HCT116 (cell line): ENCODE results near the gene ACBD4. TPM values are rescaled to one million over a fixed set of nuclear protein-coding genes. Genes with fewer than 3 reads are reported as not detected.
A peak's percentile ranks its signal among the peaks of the same experiment; 100 is the strongest.

ENCODE experiments used
- ATAC-seq: fragments of 200-7000 bp; cut with Tn5 transposase; 2 replicates; pipeline ENCODE4 v1.9.1; 2020; ENCODE audit warnings: mild to moderate bottlenecking, moderate library complexity
- BruUV-seq: library from RNA; stranded (reverse); fragments of 400-500 nt; replicated peaks from 2 replicates; lab custom pipeline; 2021; lab: Mats Ljungman, UMichigan
- CTCF ChIA-PET: fragments of 300-600 bp; sonication (Branson Sonifier 250); formaldehyde crosslinking; loops from one replicate; lab custom pipeline; 2021; ENCODE audit warnings: antibody characterized with exemption; lab: Charles Lee
- POLR2A ChIA-PET: fragments of 300-600, 350-600 bp; sonication (Branson Sonifier 250); formaldehyde crosslinking; loops from one replicate; lab custom pipeline; 2021; ENCODE audit warnings: antibody characterized with exemption; lab: Charles Lee
- RAD21 ChIA-PET, 2 experiments: fragments of 300-600 bp; sonication (Branson Sonifier 250); formaldehyde crosslinking; loops; one replicate each; lab custom pipeline; 2023; ENCODE audit warnings: low total read pairs in 2 of 2; ENCODE audit not compliant: uncharacterized antibody in 2 of 2, unreplicated experiment in 2 of 2, low non-redundant PET in 1 of 2; lab: Charles Lee
- DNase-seq: peaks from one replicate; pipeline ENCODE4 v3.0.0-alpha.2; 2010; ENCODE audit warnings: low read depth, low spot score
- H2AFZ ChIP-seq: fragments of 200-600 bp; shearing (Covaris generic), sonication (generic); 2 replicates; pipeline ENCODE4 v1.6.1; 2017; ENCODE audit warnings: low read depth, mixed run types, mixed read lengths, antibody characterized with exemption, low read length; ENCODE audit not compliant: poor library complexity, severe bottlenecking
- H3K27ac ChIP-seq: 2 replicates; pipeline ENCODE4 v1.5.1; 2012; ENCODE audit warnings: low read depth, low read length
- H3K27me3 ChIP-seq: fragments of 200-600 bp; sonication (generic); 2 replicates; pipeline ENCODE4 v1.6.1; 2016; ENCODE audit warnings: mixed run types, low read length, mixed read lengths; ENCODE audit not compliant: insufficient read depth
- H3K36me3 ChIP-seq, 2 experiments: fragments of 200-500 bp in 1 of 2; fragments of 200-600 bp in 1 of 2; sonication (Bioruptor generic) in 1 of 2; sonication (generic) in 1 of 2; 2 replicates each; pipeline versions ENCODE4 v1.5.1 to v1.6.1; 2014 to 2016; ENCODE audit warnings: low read length in 2 of 2, inconsistent platforms in 1 of 2, mixed read lengths in 1 of 2, mixed run types in 1 of 2; ENCODE audit not compliant: insufficient read depth in 2 of 2, control insufficient read depth in 1 of 2
- H3K4me1 ChIP-seq, 2 experiments: fragments of 200-600 bp in 1 of 2; sonication (generic) in 1 of 2; 2 replicates each; pipeline versions ENCODE4 v1.5.1 to v1.6.1; 2012 to 2017; ENCODE audit warnings: low read length in 2 of 2, inconsistent platforms in 1 of 2, mild to moderate bottlenecking in 1 of 2, mixed read lengths in 1 of 2, mixed run types in 1 of 2, moderate library complexity in 1 of 2; ENCODE audit not compliant: insufficient read depth in 2 of 2, control insufficient read depth in 1 of 2
- H3K4me2 ChIP-seq: fragments of 200-600 bp; sonication (generic); 2 replicates; pipeline ENCODE4 v1.6.1; 2017; ENCODE audit warnings: mixed run types, low read length, mixed read lengths
- H3K4me3 ChIP-seq, 2 experiments: fragments of 200-600 bp in 1 of 2; sonication (generic) in 1 of 2; replicated peaks in 1 of 2; 2 replicates each; pipeline ENCODE4 v1.5.1; 2011 to 2016; ENCODE audit warnings: low read length in 2 of 2, control low read depth in 1 of 2, low read depth in 1 of 2, mild to moderate bottlenecking in 1 of 2, mixed read lengths in 1 of 2, mixed run types in 1 of 2
- H3K79me2 ChIP-seq: fragments of 200-600 bp; sonication (generic); 2 replicates; pipeline ENCODE4 v1.6.1; 2017; ENCODE audit warnings: mild to moderate bottlenecking, mixed run types, low read length, moderate library complexity, mixed read lengths; ENCODE audit not compliant: insufficient read depth
- H3K9ac ChIP-seq: fragments of 200-600 bp; sonication (generic); 2 replicates; pipeline ENCODE4 v1.6.1; 2016; ENCODE audit warnings: low read length, mixed read lengths
- H3K9me2 ChIP-seq: fragments of 200-600 bp; sonication (generic), shearing (Covaris generic); 2 replicates; pipeline ENCODE4 v1.6.1; 2017; ENCODE audit warnings: mixed run types, mild to moderate bottlenecking, moderate library complexity; ENCODE audit not compliant: insufficient read depth
- H3K9me3 ChIP-seq, 2 experiments: fragments of 200-500 bp in 1 of 2; fragments of 200-600 bp in 1 of 2; sonication (Bioruptor generic) in 1 of 2; sonication (generic) in 1 of 2; 2 replicates each; pipeline ENCODE4 v1.6.1; 2014 to 2017; ENCODE audit warnings: low read length in 2 of 2, mixed read lengths in 2 of 2, inconsistent platforms in 1 of 2, low read depth in 1 of 2, mild to moderate bottlenecking in 1 of 2, mixed run types in 1 of 2, moderate library complexity in 1 of 2; ENCODE audit not compliant: control insufficient read depth in 1 of 2, insufficient read depth in 1 of 2
- H4K20me1 ChIP-seq: fragments of 200-600 bp; sonication (generic), shearing (Covaris generic); 2 replicates; pipeline ENCODE4 v1.6.1; 2017; ENCODE audit warnings: mixed run types, mild to moderate bottlenecking, moderate library complexity; ENCODE audit not compliant: insufficient read depth
- CEBPB ChIP-seq: IDR thresholded peaks from 2 replicates; pipeline ENCODE4 v1.6.1; 2012; ENCODE audit warnings: low read depth
- EZH2 ChIP-seq: fragments of 200-600 bp; sonication (generic); IDR thresholded peaks from 2 replicates; pipeline ENCODE4 v1.6.1; 2017; ENCODE audit warnings: antibody characterized with exemption, mixed run types
- FOSL1 ChIP-seq: IDR thresholded peaks from 2 replicates; pipeline ENCODE4 v1.6.1; 2012; ENCODE audit warnings: low read depth
- JUND ChIP-seq: IDR thresholded peaks from 2 replicates; pipeline ENCODE4 v1.6.1; 2012
- POLR2A ChIP-seq: IDR thresholded peaks from 2 replicates; pipeline ENCODE4 v1.7.0; 2011; ENCODE audit warnings: borderline replicate concordance; ENCODE audit not compliant: insufficient read depth, insufficient read length; ENCODE audit errors: extremely low read depth
- RAD21 ChIP-seq: IDR thresholded peaks from 2 replicates; pipeline ENCODE4 v1.6.1; 2012; ENCODE audit warnings: low read depth, mild to moderate bottlenecking
- SIN3A ChIP-seq: IDR thresholded peaks from 2 replicates; pipeline ENCODE4 v1.6.1; 2012; ENCODE audit warnings: low read depth
- SP1 ChIP-seq: IDR thresholded peaks from 2 replicates; pipeline ENCODE4 v1.6.1; 2012; ENCODE audit warnings: low read depth
- SRF ChIP-seq: IDR thresholded peaks from 2 replicates; pipeline ENCODE4 v1.6.1; 2012; ENCODE audit warnings: low read depth
- TCF7L2 ChIP-seq: IDR thresholded peaks from 2 replicates; pipeline ENCODE4 v1.7.0; 2011; ENCODE audit warnings: borderline replicate concordance, inconsistent platforms; ENCODE audit not compliant: insufficient read depth, insufficient read length; ENCODE audit errors: extremely low read depth
- YY1 ChIP-seq: IDR thresholded peaks from 2 replicates; pipeline ENCODE4 v1.6.1; 2011; ENCODE audit warnings: low read length, low read depth, moderate library complexity, mild to moderate bottlenecking; ENCODE audit not compliant: insufficient replicate concordance; ENCODE audit errors: extremely low read depth
- ZFX ChIP-seq: fragments of 450-650 bp; IDR thresholded peaks from 2 replicates; pipeline ENCODE4 v1.6.1; 2017
- intact Hi-C: fragments of 100-400 bp; cut with micrococcal nuclease; formaldehyde crosslinking; loops from 2 replicates; pipeline ENCODE4 v1.10.0; 2022
- total RNA-seq: library from RNA; stranded (reverse); gene quantifications from one replicate; pipeline ENCODE4 v1.2.1, GENCODE V29; 2021; ENCODE audit not compliant: unreplicated experiment
- TF ChIP-seq, protein P1 (sequence below), 3 experiments: fragments of 200-600 bp in 1 of 3; sonication (generic) in 1 of 3; IDR thresholded peaks in 2 of 3; conservative IDR thresholded peaks in 1 of 3; 2 replicates each; pipeline ENCODE4 v1.5.1; 2012 to 2017; ENCODE audit warnings: low read depth in 2 of 3, low read length in 2 of 3, antibody characterized with exemption in 1 of 3, borderline replicate concordance in 1 of 3, control low read depth in 1 of 3, mild to moderate bottlenecking in 1 of 3, mixed read lengths in 1 of 3, mixed run types in 1 of 3, moderate library complexity in 1 of 3; ENCODE audit not compliant: insufficient read depth in 1 of 3
- TF ChIP-seq, protein P2 (sequence below): IDR thresholded peaks from 2 replicates; pipeline ENCODE4 v1.6.1; 2012

ACBD4 gene
- total RNA-seq, 1 experiment from 2014 or later, result 13.6 TPM

DNA sequence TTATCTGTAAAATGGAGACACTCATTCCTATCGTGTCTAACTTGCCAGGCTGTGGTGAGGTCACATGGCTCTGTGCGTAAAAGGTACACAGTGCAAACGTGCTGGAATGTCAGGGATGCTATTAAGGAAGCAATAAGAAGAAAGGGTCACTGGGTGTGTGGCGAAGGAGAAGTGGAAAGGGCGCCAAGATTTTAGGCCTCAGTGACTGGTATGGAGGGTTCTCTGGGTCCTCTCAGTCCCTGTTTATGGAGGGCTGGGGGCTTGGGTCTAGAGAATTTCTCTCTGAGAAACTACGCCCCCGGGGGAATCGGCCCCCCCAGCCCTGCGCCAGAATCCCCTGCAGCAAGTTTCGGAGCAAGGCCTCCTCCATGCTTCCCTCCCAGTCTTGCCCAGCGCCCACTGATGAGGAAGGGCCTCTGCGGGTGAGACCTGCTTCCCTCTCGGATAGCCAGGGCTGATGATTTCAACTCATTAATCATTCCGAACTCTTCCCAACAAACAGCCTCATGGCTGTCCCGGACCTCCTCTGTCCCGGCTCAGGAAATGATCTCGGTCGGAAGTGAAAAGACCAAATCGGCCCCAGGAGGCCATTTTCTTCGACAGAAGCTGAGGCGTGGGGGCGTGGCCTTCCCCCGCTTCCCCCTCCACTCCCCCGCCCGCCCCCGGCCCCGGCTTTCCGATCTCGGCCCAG is 11.5 kb downstream of the ACBD4 start:
- DNase-seq, result no peak
- TSS peak; percentile 78 for BruUV-seq

DNA sequence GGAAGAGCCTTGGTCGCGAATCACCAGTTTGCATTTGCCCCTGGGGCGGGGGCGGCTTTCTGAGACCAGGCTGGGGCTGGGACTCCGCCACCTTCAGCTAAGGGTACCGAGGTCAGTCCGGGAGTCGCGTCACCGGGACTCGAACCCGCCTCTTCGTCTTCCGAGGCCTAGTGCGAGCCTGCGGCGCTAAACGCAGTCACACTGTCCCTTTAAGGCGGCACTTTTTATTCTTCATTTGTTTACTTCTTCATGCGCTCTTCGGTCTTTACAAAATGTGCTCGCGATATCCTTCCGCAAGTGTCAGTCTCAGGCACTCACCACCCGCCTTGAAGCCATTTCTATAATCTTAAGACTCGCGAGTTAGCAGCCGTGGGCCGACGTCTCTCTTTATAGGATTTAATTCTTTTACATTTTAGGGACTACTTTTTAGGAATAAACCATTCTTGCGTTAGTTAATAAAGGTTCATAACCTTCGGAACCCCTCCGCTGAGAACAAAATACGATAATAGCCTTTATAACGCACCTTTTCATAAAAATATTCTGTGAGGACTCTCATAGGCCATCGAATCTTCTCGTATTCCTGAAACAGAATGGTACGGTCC is 12.2 kb downstream of the ACBD4 start:
- peak overlapping the region; percentile 87 for H3K27ac ChIP-seq
- H4K20me1 ChIP-seq, result peaks cover 14% of the 10 kb centered on the region; the same call in 1 of the 2 replicates
- ChIA-PET RAD21 (interaction anchor here in 1 of 2 experiments (0.7 kb wide), 1 partner anchor 25 kb away, joined by 3 read pairs; no protein-coding TSS in a partner anchor), POLR2A (interaction anchor here (0.6 to 7.3 kb wide), 33 partner anchors 8 to 634 kb away, joined by 3 to 258 read pairs (median 4); partner anchors contain the start of genes ACBD4, HEXIM2, NMT1 and PLCD3), CTCF (interaction anchor here (2.9 to 10.2 kb wide), 3 partner anchors 11 to 48 kb away, joined by 25 to 131 read pairs (median 129); partner anchors contain the start of genes ACBD4 and HEXIM2)
- no peaks in the 10 kb centered on the region for H3K9me3 ChIP-seq
- BruUV-seq, result no TSS peak
- H3K9me2 ChIP-seq, result no peaks in the 10 kb centered on the region
- H3K36me3 ChIP-seq, result peaks cover 0 to 3% of the 10 kb centered on the region in 2 experiments; a peak in 1 of 4 replicates
- peak overlapping the region; percentile 98 for H3K9ac ChIP-seq
- H3K27me3 ChIP-seq, result no peaks in the 10 kb centered on the region
- H3K4me2 ChIP-seq, result peak overlapping the region; percentile 87
- peak overlapping the region; percentile 11 for H2AFZ ChIP-seq
- ATAC-seq (peak; percentile 53), DNase-seq (peak; percentile 95)
- intact Hi-C loops, result loop anchor here (1.0 to 5.0 kb wide), 3 partner anchors 25 to 280 kb away; no protein-coding TSS in a partner anchor
- peak overlapping the region; percentile 68 to 95 for H3K4me3 ChIP-seq
- peaks cover 21 to 37% of the 10 kb centered on the region in 2 experiments for H3K4me1 ChIP-seq
- peaks cover 34% of the 10 kb centered on the region for H3K79me2 ChIP-seq
- TF ChIP-seq, protein P1, sequence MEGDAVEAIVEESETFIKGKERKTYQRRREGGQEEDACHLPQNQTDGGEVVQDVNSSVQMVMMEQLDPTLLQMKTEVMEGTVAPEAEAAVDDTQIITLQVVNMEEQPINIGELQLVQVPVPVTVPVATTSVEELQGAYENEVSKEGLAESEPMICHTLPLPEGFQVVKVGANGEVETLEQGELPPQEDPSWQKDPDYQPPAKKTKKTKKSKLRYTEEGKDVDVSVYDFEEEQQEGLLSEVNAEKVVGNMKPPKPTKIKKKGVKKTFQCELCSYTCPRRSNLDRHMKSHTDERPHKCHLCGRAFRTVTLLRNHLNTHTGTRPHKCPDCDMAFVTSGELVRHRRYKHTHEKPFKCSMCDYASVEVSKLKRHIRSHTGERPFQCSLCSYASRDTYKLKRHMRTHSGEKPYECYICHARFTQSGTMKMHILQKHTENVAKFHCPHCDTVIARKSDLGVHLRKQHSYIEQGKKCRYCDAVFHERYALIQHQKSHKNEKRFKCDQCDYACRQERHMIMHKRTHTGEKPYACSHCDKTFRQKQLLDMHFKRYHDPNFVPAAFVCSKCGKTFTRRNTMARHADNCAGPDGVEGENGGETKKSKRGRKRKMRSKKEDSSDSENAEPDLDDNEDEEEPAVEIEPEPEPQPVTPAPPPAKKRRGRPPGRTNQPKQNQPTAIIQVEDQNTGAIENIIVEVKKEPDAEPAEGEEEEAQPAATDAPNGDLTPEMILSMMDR (IDR thresholded peaks at IDR 0.05 in 2 of 3, conservative IDR thresholded peaks at IDR 0.05 in 1 of 3; ENCODE audit: borderline replicate concordance in 1 of 3, insufficient read depth in 1 of 3, low read depth in 2 of 3, low read length in 2 of 3), result no peak
- TF ChIP-seq CEBPB (no peak), SIN3A (0 out of 2 replicates have a peak, but pooled peaks have one; percentile 12), FOSL1 (peak; percentile 25; the same call in 1 of the 2 replicates), POLR2A (peak; percentile 32), SP1 (peak; percentile 90), SRF (0 out of 2 replicates have a peak, but pooled peaks have one; percentile 33), RAD21 (no peak), TCF7L2 (peak; percentile 89), EZH2 (no peak), JUND (peak; percentile 92)

More for the DNA sequence above, 11.5 kb downstream of the ACBD4 start:
- Histone ChIP-seq H3K9me2 (no peaks in the 10 kb centered on the region), H3K27me3 (no peaks in the 10 kb centered on the region), H3K4me1 (peaks cover 21 to 37% of the 10 kb centered on the region in 2 experiments), H3K4me2 (peak overlapping the region; percentile 87), H3K36me3 (peaks cover 0 to 3% of the 10 kb centered on the region in 2 experiments; a peak in 1 of 4 replicates), H3K79me2 (peaks cover 34% of the 10 kb centered on the region), H3K9me3 (no peaks in the 10 kb centered on the region), H4K20me1 (peaks cover 14% of the 10 kb centered on the region; the same call in 1 of the 2 replicates), H3K9ac (peak overlapping the region; percentile 98), H2AFZ (no peak overlapping the region), H3K27ac (peak overlapping the region; percentile 87), H3K4me3 (peak overlapping the region; percentile 68 to 95)
- TF ChIP-seq JUND (no peak), YY1 (peak; percentile 91), POLR2A (peak; percentile 64), ZFX (peak; percentile 92)
- TF ChIP-seq, protein P2, sequence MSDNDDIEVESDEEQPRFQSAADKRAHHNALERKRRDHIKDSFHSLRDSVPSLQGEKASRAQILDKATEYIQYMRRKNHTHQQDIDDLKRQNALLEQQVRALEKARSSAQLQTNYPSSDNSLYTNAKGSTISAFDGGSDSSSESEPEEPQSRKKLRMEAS, result peak; percentile 40; the same call in 1 of the 2 replicates
- ChIA-PET RAD21 (no interaction called here), POLR2A (interaction anchor here (0.6 to 7.3 kb wide), 10 partner anchors 11 to 218 kb away, joined by 3 to 258 read pairs (median 24); partner anchors contain the start of genes ACBD4, HEXIM2 and NMT1), CTCF (interaction anchor here (2.9 to 10.2 kb wide), 3 partner anchors 11 to 49 kb away, joined by 25 to 131 read pairs (median 129); partner anchors contain the start of genes ACBD4 and HEXIM2)
- ATAC-seq, result peak; percentile 25
- intact Hi-C loops, result loop anchor here (5.0 kb wide), 1 partner anchor 280 kb away; no protein-coding TSS in a partner anchor
